GM12878 (cell line): ENCODE measurements around the gene SNAI3. TPM values are rescaled to one million over a fixed set of nuclear protein-coding genes. Genes with fewer than 3 reads are reported as not detected.

ENCODE experiments used
- ATAC-seq: fragments of 200-7000 bp; cut with Tn5 transposase; 3 replicates; pipeline ENCODE4 v1.9.1; 2020; ENCODE audit warnings: mild to moderate bottlenecking, moderate library complexity
- BruUV-seq: library from RNA; stranded (reverse); fragments of 400-500 nt; replicated peaks from 2 replicates; lab custom pipeline; 2021; lab: Mats Ljungman, UMichigan
- CTCF ChIA-PET: fragments of 300-600 bp; sonication (Branson Sonifier 250); formaldehyde crosslinking; extraction: SDS; loops from one replicate; lab custom pipeline; 2021; ENCODE audit warnings: inconsistent platforms; lab: Yijun Ruan, JAX
- POLR2A ChIA-PET: fragments of 350-600 bp; formaldehyde crosslinking; extraction: SDS; loops from one replicate; lab custom pipeline; 2021; ENCODE audit warnings: inconsistent platforms; lab: Charles Lee
- RAD21 ChIA-PET: fragments of 300-600 bp; sonication (Branson Sonifier 250); formaldehyde crosslinking; loops from one replicate; lab custom pipeline; 2023; ENCODE audit warnings: antibody characterized with exemption; ENCODE audit not compliant: unreplicated experiment; lab: Charles Lee
- SMC1A ChIA-PET: fragments of 300-600 bp; sonication (Branson Sonifier 250); formaldehyde crosslinking; loops from one replicate; lab custom pipeline; 2023; ENCODE audit not compliant: unreplicated experiment, uncharacterized antibody; lab: Charles Lee
- DNase-seq: peaks from one replicate; pipeline ENCODE4 v3.0.0-alpha.2; 2011; ENCODE audit warnings: low read depth, low spot score
- FAIRE-seq: peaks from 3 replicates; lab custom pipeline; 2011; peaks lifted over from hg19 to GRCh38; lab: Jason Lieb, UNC
- H2AFZ ChIP-seq: 2 replicates; pipeline ENCODE4 v1.6.0; 2011; ENCODE audit warnings: low read depth, low read length, control low read depth; ENCODE audit not compliant: control insufficient read depth
- H3K27ac ChIP-seq: 2 replicates; pipeline ENCODE4 v1.5.1; 2011; ENCODE audit warnings: control low read depth; ENCODE audit not compliant: control insufficient read depth, insufficient read depth
- H3K27me3 ChIP-seq, 2 experiments: replicated peaks in 1 of 2; 2 replicates each; pipeline versions ENCODE4 v1.6.0 to v1.6.1; 2011; ENCODE audit warnings: low read length in 1 of 2; ENCODE audit not compliant: control insufficient read depth in 2 of 2, insufficient read depth in 2 of 2
- H3K36me3 ChIP-seq, 2 experiments: 2 replicates each; pipeline ENCODE4 v1.5.1; 2011; ENCODE audit warnings: low read length in 1 of 2; ENCODE audit not compliant: control insufficient read depth in 2 of 2, insufficient read depth in 2 of 2
- H3K4me1 ChIP-seq: 2 replicates; pipeline ENCODE4 v1.6.1; 2011; ENCODE audit warnings: mild to moderate bottlenecking, low read length, moderate library complexity, mixed read lengths; ENCODE audit not compliant: control insufficient read depth, insufficient read depth
- H3K4me2 ChIP-seq: 2 replicates; pipeline ENCODE4 v1.6.0; 2011; ENCODE audit warnings: control low read depth; ENCODE audit not compliant: control insufficient read depth, insufficient read depth
- H3K4me3 ChIP-seq: fragments of 200-600 bp; sonication (generic); 2 replicates; pipeline ENCODE4 v1.5.1; 2016
- H3K79me2 ChIP-seq: 2 replicates; pipeline ENCODE4 v1.6.0; 2011; ENCODE audit warnings: low read length; ENCODE audit not compliant: control insufficient read depth, insufficient read depth
- H3K9ac ChIP-seq: 2 replicates; pipeline ENCODE4 v1.8.0; 2011; ENCODE audit warnings: low read length, control low read depth, mixed read lengths; ENCODE audit not compliant: control insufficient read depth, insufficient read depth
- H3K9me3 ChIP-seq: replicated peaks from 3 replicates; pipeline ENCODE4 v1.5.1; 2011; ENCODE audit warnings: mild to moderate bottlenecking, low read length; ENCODE audit not compliant: control insufficient read depth, insufficient read depth
- H4K20me1 ChIP-seq: 2 replicates; pipeline ENCODE4 v1.6.0; 2011; ENCODE audit not compliant: control insufficient read depth, insufficient read depth
- ASH2L ChIP-seq: fragments of 300-600, 200-600 bp; sonication (generic); IDR thresholded peaks from 2 replicates; pipeline ENCODE4 v1.6.1; 2017; ENCODE audit warnings: low read depth, mild to moderate bottlenecking, borderline replicate concordance
- EGR1 ChIP-seq, 2 experiments: IDR thresholded peaks; 1 replicate in 1 of 2; 2 replicates in 1 of 2; pipeline ENCODE4 v1.6.1; 2011 to 2012; ENCODE audit warnings: low read depth in 2 of 2, low read length in 2 of 2, borderline replicate concordance in 1 of 2, mild to moderate bottlenecking in 1 of 2, moderate library complexity in 1 of 2
- ESRRA ChIP-seq: IDR thresholded peaks from 2 replicates; pipeline ENCODE4 v1.6.1; 2012; ENCODE audit warnings: mild to moderate bottlenecking, low read length, improper control_type of control experiment
- ETV6 ChIP-seq, 2 experiments: fragments of 450-650 bp in 1 of 2; IDR thresholded peaks in 1 of 2; conservative IDR thresholded peaks in 1 of 2; 2 replicates each; pipeline ENCODE4 v1.6.1; 2014; ENCODE audit warnings: antibody characterized with exemption in 1 of 2, borderline replicate concordance in 1 of 2, low read depth in 1 of 2, mild to moderate bottlenecking in 1 of 2, moderate library complexity in 1 of 2
- FOXM1 ChIP-seq: IDR thresholded peaks from 2 replicates; pipeline ENCODE4 v1.6.1; 2012; ENCODE audit warnings: low read depth, mild to moderate bottlenecking, inconsistent platforms, low read length, moderate library complexity
- GABPA ChIP-seq: IDR thresholded peaks from 2 replicates; pipeline ENCODE4 v1.6.1; 2014; ENCODE audit warnings: antibody characterized with exemption, low read depth, mild to moderate bottlenecking, inconsistent platforms
- HDAC2 ChIP-seq: fragments of 200-600 bp; sonication (generic); IDR thresholded peaks from 2 replicates; pipeline ENCODE4 v1.6.1; 2017
- IRF3 ChIP-seq: fragments of 450-650 bp; IDR thresholded peaks from 2 replicates; pipeline ENCODE4 v1.6.1; 2014; ENCODE audit warnings: mild to moderate bottlenecking
- NBN ChIP-seq: fragments of 450-650 bp; IDR thresholded peaks from 2 replicates; pipeline ENCODE4 v1.6.1; 2016
- PAX5 ChIP-seq: IDR thresholded peaks from 2 replicates; pipeline ENCODE4 v1.6.1; 2011; ENCODE audit warnings: low read depth, low read length, borderline replicate concordance
- RAD51 ChIP-seq: fragments of 450-650 bp; IDR thresholded peaks from 2 replicates; pipeline ENCODE4 v1.6.1; 2016; ENCODE audit warnings: moderate library complexity, mild to moderate bottlenecking, inconsistent platforms
- RBBP5 ChIP-seq: fragments of 200-600 bp; sonication (generic); conservative IDR thresholded peaks from 2 replicates; pipeline ENCODE4 v1.6.1; 2016
- SKIL ChIP-seq: fragments of 450-650 bp; IDR thresholded peaks from 2 replicates; pipeline ENCODE4 v1.6.1; 2017; ENCODE audit warnings: mild to moderate bottlenecking, low read depth, inconsistent platforms; ENCODE audit not compliant: poor library complexity, severe bottlenecking
- SP1 ChIP-seq: IDR thresholded peaks from one replicate; pipeline ENCODE4 v1.6.1; 2011; ENCODE audit warnings: low read depth, low read length
- USF2 ChIP-seq: IDR thresholded peaks from 2 replicates; pipeline ENCODE4 v1.6.1; 2011; ENCODE audit warnings: low read depth, low read length, improper control_type of control experiment, borderline replicate concordance
- YY1 ChIP-seq: IDR thresholded peaks from 2 replicates; pipeline ENCODE4 v1.6.1; 2011; ENCODE audit warnings: low read depth, mild to moderate bottlenecking, low read length
- ZBED1 ChIP-seq: IDR thresholded peaks from 2 replicates; pipeline ENCODE4 v1.6.1; 2016; ENCODE audit warnings: borderline replicate concordance
- ZNF687 ChIP-seq: fragments of 450-650 bp; IDR thresholded peaks from 2 replicates; pipeline ENCODE4 v1.6.1; 2017; ENCODE audit warnings: mild to moderate bottlenecking, moderate library complexity
- WGBS: methylation state at CpG from one replicate; pipeline ENCODE4 v1.1.6; 2016; ENCODE audit warnings: low lambda C conversion rate; ENCODE audit not compliant: insufficient replicate concordance, insufficient coverage; ENCODE audit errors: missing lambda C conversion rate; 5-methylcytosine and 5-hydroxymethylcytosine counted together
- in situ Hi-C: fragments of 300-500 bp; cut with MboI; formaldehyde crosslinking; loops from 9 replicates; pipeline ENCODE4 v1.14.3; 2018; ENCODE audit warnings: mixed read lengths
- intact Hi-C: fragments of 100-400 bp; cut with micrococcal nuclease; formaldehyde crosslinking; loops from one replicate; pipeline ENCODE4 v1.14.2; 2022; ENCODE audit not compliant: unreplicated experiment
- polyA plus RNA-seq, 11 experiments: library from polyadenylated mRNA; depleted of rRNA in 4 of 11; unstranded in 6 of 11; stranded (reverse) in 5 of 11; fragments of >200 nt; fragmentation: Nextera tagmentation in 4 of 11; fragmentation: Illumina TruSeq in 1 of 11; extraction: Ambion mirVana in 4 of 11; extraction: Trizol in 1 of 11; gene quantifications; 1 replicate in 1 of 11; 2 replicates in 10 of 11; pipeline versions ENCODE4 v1.2.1 to v1.2.3, GENCODE V29; 2011 to 2016; ENCODE audit warnings: inconsistent platforms in 2 of 11, missing spikeins in 2 of 11, low read depth in 1 of 11
- total RNA-seq, 4 experiments: library from RNA; depleted of rRNA in 3 of 4; stranded (reverse); fragments of >200 nt in 3 of 4; fragmentation: Illumina TruSeq in 1 of 4; extraction: Trizol in 1 of 4; gene quantifications; 2 replicates each; pipeline versions ENCODE4 v1.2.1 to v1.2.3, GENCODE V29; 2013 to 2021

SNAI3 gene
- total and polyA plus RNA-seq, 10 of the 15 experiments (the other 5 are each of a cell fraction or from before 2014, with no cell fraction given), result 0.21 to 7.4 (median 3.0) TPM

GRCh38 chr16:88712362-88712979 lies 26.2 kb upstream of the SNAI3 start:
- BruUV-seq, result no TSS peak
- no peak for TF ChIP-seq ASH2L
- no peak for TF ChIP-seq NBN
- TF ChIP-seq ZNF687, result no peak
- no peak for TF ChIP-seq RAD51
- TF ChIP-seq EGR1 (IDR thresholded peaks at IDR 0.05; ENCODE audit: borderline replicate concordance in 1 of 2, low read depth in 2 of 2, low read length in 2 of 2), result no peak
- no peak for TF ChIP-seq YY1
- TF ChIP-seq ESRRA, result no peak
- no peak for TF ChIP-seq ETV6 (conservative IDR thresholded peaks at IDR 0.05 in 1 of 2, IDR thresholded peaks at IDR 0.05 in 1 of 2; ENCODE audit: borderline replicate concordance in 1 of 2, low read depth in 1 of 2)
- no peak for TF ChIP-seq IRF3
- no peak for TF ChIP-seq USF2
- no peak for TF ChIP-seq HDAC2
- no peak for TF ChIP-seq RBBP5
- TF ChIP-seq PAX5, result no peak
- no peak for TF ChIP-seq ZBED1
- no peak for TF ChIP-seq SKIL
- TF ChIP-seq FOXM1, result no peak
- TF ChIP-seq GABPA, result no peak
- TF ChIP-seq SP1, result no peak

More at GRCh38 chr16:88712362-88712979, 26.2 kb upstream of the SNAI3 start:
- Histone ChIP-seq H2AFZ (no peak overlapping the region), H3K79me2 (peaks cover 5% of the 10 kb centered on the region), H3K36me3 (peaks cover 12 to 32% of the 10 kb centered on the region in 2 experiments), H3K9ac (no peak overlapping the region), H3K27ac (no peak overlapping the region), H3K27me3 (no peaks in the 10 kb centered on the region), H3K4me3 (no peak overlapping the region), H3K4me1 (no peaks in the 10 kb centered on the region), H3K9me3 (no peaks in the 10 kb centered on the region), H3K4me2 (no peak overlapping the region), H4K20me1 (no peaks in the 10 kb centered on the region)
- CTCF ChIA-PET, result interaction anchor here (0.6 kb wide), 1 partner anchor 25 kb away, joined by 3 read pairs; no protein-coding TSS in a partner anchor
- intact Hi-C loops, result no loop called here
- 75% methylated on average over 22 of the region's 25 CpGs for WGBS
- DNase-seq (no peak), FAIRE-seq (no peak), ATAC-seq (no peak)
- in situ Hi-C loops, result no loop called here
- RAD21 ChIA-PET, result no interaction called here
- POLR2A ChIA-PET, result no interaction called here
- SMC1A ChIA-PET, result no interaction called here
